ENCODE data around the gene CD300LD.

The CD300LD gene

DNA sequence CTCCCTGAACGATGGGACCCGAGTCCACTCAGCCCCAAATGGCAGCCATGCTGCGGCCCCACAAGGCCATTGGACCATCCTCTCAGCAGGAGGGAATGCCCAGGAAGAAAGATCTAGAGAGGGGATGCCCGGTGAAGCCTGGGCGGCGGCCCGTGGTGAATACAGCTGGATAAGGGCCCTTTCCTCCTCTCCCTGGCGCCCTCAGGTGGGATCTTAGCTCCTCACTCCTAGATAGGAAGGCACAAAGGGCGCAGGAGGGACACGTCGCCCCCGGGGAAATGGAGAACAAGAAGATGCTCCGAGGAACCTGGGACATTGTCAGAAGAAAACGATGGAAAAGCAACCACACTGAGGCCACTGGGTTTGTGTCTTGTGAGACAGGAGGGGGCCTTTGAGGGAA lies 48.7 kb downstream of the CD300LD start:
- Histone ChIP-seq H3K4me2 (no peak overlapping the region), H2AFZ (ENCODE audit: low read depth) (no peak overlapping the region), H4K20me1 (ENCODE audit: insufficient read depth) (no peaks in the 10 kb centered on the region), H3K27me3 (ENCODE audit: insufficient read depth, low read depth) (peaks cover 84% of the 10 kb centered on the region), H3K4me1 (ENCODE audit: low read depth, poor library complexity, severe bottlenecking) (no peaks in the 10 kb centered on the region), H3K9ac (no peak overlapping the region), H3K36me3 (ENCODE audit: insufficient read depth) (no peaks in the 10 kb centered on the region), H3K79me2 (ENCODE audit: insufficient read depth, low read depth) (no peaks in the 10 kb centered on the region), H3K4me3 (IDR thresholded peaks at IDR 0.05; ENCODE audit: insufficient read depth, low read depth, low read length) (no peak overlapping the region), H3K27ac (no peak overlapping the region)
- TF ChIP-seq, protein P1, sequence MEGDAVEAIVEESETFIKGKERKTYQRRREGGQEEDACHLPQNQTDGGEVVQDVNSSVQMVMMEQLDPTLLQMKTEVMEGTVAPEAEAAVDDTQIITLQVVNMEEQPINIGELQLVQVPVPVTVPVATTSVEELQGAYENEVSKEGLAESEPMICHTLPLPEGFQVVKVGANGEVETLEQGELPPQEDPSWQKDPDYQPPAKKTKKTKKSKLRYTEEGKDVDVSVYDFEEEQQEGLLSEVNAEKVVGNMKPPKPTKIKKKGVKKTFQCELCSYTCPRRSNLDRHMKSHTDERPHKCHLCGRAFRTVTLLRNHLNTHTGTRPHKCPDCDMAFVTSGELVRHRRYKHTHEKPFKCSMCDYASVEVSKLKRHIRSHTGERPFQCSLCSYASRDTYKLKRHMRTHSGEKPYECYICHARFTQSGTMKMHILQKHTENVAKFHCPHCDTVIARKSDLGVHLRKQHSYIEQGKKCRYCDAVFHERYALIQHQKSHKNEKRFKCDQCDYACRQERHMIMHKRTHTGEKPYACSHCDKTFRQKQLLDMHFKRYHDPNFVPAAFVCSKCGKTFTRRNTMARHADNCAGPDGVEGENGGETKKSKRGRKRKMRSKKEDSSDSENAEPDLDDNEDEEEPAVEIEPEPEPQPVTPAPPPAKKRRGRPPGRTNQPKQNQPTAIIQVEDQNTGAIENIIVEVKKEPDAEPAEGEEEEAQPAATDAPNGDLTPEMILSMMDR (conservative IDR thresholded peaks at IDR 0.05; ENCODE audit: low read depth, low read length) = no peak

DNA sequence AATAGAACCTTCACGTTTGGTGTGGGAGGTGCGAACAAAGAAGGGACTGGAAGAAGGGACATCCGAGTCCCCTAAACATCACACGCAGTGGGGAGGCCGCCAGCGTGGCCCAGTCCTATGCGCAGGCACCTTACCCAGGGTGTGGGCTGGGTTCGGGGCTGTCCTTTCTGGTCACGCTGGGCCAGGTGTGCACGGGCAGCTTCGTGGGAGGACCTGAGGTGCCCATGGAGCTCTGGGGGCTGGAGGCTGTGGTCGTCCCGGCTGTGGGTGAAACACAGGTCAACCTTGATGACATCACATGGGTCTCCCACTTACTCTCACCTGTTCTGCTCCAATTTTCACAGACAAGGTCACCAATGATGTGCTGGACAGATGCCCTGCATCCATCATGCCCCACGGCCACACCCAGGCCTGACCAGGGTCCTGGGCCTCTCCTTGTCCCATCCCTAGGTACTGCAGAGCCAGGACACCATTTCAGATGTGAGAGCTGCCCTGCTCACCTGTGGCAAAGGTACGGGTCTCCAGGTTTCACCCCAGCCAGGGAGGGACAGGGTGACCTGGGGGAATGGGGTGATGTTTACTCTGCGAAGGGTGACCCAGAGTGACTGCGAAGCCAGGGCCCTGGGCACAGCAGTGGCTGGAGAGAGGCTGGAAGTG lies 49.2 kb downstream of the CD300LD start:
- H3K27me3 ChIP-seq (ENCODE audit: insufficient read depth, low read depth) = peaks cover 89% of the 10 kb centered on the region
- TF ChIP-seq, protein P1 (conservative IDR thresholded peaks at IDR 0.05; ENCODE audit: low read depth, low read length) = no peak

DNA sequence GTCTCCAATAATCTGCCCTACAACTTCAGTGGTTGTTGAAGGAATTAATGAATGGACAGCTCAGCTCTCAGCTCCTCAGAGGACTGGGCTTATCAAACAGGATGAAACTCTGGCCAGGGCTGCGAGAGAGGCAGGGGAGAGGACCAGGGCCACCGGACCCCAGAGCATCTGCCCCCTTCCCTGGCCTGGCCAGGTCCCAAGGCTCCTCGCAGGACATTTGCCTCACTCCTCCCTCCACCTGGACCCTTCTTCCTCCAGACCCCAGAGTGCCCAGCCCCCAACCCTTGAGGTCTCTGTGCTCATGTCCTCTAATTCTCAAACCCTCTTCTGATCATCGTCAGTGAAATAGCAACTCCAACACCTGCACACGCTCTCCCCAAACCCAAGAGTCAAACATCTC lies 49.9 kb downstream of the CD300LD start:
- Histone ChIP-seq H3K27me3 (ENCODE audit: insufficient read depth, low read depth) (peaks cover 91% of the 10 kb centered on the region), H4K20me1 (ENCODE audit: insufficient read depth) (no peaks in the 10 kb centered on the region), H3K27ac (no peak overlapping the region), H3K79me2 (ENCODE audit: insufficient read depth, low read depth) (no peaks in the 10 kb centered on the region), H3K9ac (no peak overlapping the region), H3K4me1 (ENCODE audit: low read depth, poor library complexity, severe bottlenecking) (no peaks in the 10 kb centered on the region), H3K4me3 (IDR thresholded peaks at IDR 0.05; ENCODE audit: insufficient read depth, low read depth, low read length) (no peak overlapping the region), H3K4me2 (no peak overlapping the region), H3K36me3 (ENCODE audit: insufficient read depth) (no peaks in the 10 kb centered on the region), H2AFZ (ENCODE audit: low read depth) (no peak overlapping the region)
- TF ChIP-seq, protein P1 (conservative IDR thresholded peaks at IDR 0.05; ENCODE audit: low read depth, low read length) = no peak

More for the DNA sequence above, 49.2 kb downstream of the CD300LD start:
- Histone ChIP-seq H3K9ac (no peak overlapping the region), H3K27ac (no peak overlapping the region), H4K20me1 (ENCODE audit: insufficient read depth) (no peaks in the 10 kb centered on the region), H3K36me3 (ENCODE audit: insufficient read depth) (no peaks in the 10 kb centered on the region), H3K4me2 (no peak overlapping the region), H2AFZ (ENCODE audit: low read depth) (no peak overlapping the region), H3K79me2 (ENCODE audit: insufficient read depth, low read depth) (no peaks in the 10 kb centered on the region), H3K4me3 (IDR thresholded peaks at IDR 0.05; ENCODE audit: insufficient read depth, low read depth, low read length) (no peak overlapping the region), H3K4me1 (ENCODE audit: low read depth, poor library complexity, severe bottlenecking) (no peaks in the 10 kb centered on the region)

DNA sequence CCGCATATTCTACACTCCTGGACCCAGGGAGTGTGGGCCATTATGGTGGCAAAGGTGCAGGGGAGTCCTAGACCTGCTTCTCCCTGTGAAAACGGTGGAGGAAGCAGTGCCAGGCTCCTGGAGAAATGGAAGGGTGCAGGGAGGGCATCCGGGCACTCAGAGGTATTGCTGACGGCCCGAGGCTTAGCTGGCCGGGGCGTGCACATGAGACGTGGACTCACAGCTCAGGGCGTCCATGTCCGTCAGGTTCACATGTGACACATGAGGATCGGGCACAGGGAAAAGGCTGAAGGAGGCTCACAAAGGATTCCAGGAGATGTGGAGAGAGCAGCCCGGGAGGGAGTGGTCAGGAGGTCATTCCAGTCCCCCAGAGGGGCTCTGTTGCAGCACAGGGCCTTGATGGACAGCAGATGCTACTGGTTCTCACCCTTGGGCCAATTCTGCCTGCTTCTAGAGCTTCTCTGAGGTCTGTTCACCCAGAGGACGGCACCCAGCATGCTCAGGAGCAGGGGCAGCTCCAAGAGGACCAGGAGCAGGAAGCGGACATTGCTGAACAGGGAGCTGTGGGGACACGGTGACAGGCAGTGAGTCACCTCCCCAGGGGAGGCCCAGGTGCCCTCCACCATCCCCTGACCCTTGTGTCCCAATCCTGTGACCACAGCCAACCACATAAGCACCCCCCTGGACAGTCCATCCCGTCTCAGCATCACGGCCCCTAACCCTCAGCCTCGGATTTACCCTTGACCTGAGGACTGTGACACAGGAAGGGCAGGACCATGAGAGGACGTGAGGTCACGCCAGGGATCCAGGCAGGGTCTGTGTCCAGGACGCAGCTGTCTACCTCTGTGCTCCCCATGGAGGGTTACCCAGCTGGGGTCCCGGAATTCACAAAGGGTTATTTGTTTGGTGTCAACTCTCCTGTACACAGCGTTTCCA lies 50.6 kb downstream of the CD300LD start:
- no peaks in the 10 kb centered on the region for H3K36me3 ChIP-seq (ENCODE audit: insufficient read depth)
- peaks cover 92% of the 10 kb centered on the region for H3K27me3 ChIP-seq (ENCODE audit: insufficient read depth, low read depth)
- H3K4me2 ChIP-seq = no peak overlapping the region
- H3K27ac ChIP-seq = no peak overlapping the region
- no peaks in the 10 kb centered on the region for H3K79me2 ChIP-seq (ENCODE audit: insufficient read depth, low read depth)
- H4K20me1 ChIP-seq (ENCODE audit: insufficient read depth) = no peaks in the 10 kb centered on the region
- no peak overlapping the region for H3K9ac ChIP-seq
- no peaks in the 10 kb centered on the region for H3K4me1 ChIP-seq (ENCODE audit: low read depth, poor library complexity, severe bottlenecking)
- TF ChIP-seq, protein P1 (conservative IDR thresholded peaks at IDR 0.05; ENCODE audit: low read depth, low read length) = no peak
- H2AFZ ChIP-seq (ENCODE audit: low read depth) = no peak overlapping the region
- H3K4me3 ChIP-seq (IDR thresholded peaks at IDR 0.05; ENCODE audit: insufficient read depth, low read depth, low read length) = no peak overlapping the region
